DOHH2 (cell line): ENCODE data around the gene RPS6KL1.

Experiments
- H3F3A ChIP-seq: fragments of 200-600 bp; sonication (generic), shearing (Covaris generic); 2 replicates; pipeline ENCODE4 v1.6.0; 2016; ENCODE audit warnings: antibody characterized with exemption, mild to moderate bottlenecking; ENCODE audit not compliant: control insufficient read depth, insufficient read depth
- H3K27ac ChIP-seq: fragments of 200-600 bp; sonication (generic); 2 replicates; pipeline ENCODE4 v1.5.1; 2014; ENCODE audit warnings: low read depth, mild to moderate bottlenecking, low read length, moderate library complexity
- H3K27me3 ChIP-seq: fragments of 200-600 bp; sonication (generic); 2 replicates; pipeline ENCODE4 v1.6.1; 2014; ENCODE audit warnings: mild to moderate bottlenecking, low read length, mixed read lengths; ENCODE audit not compliant: control insufficient read depth
- H3K36me3 ChIP-seq: fragments of 200-600 bp; sonication (generic); 2 replicates; pipeline ENCODE4 v1.6.1; 2014; ENCODE audit warnings: mild to moderate bottlenecking, low read length, moderate library complexity, mixed read lengths; ENCODE audit not compliant: control insufficient read depth
- H3K4me1 ChIP-seq: fragments of 200-600 bp; sonication (generic); 2 replicates; pipeline ENCODE4 v1.6.1; 2014; ENCODE audit warnings: mild to moderate bottlenecking, low read length, mixed read lengths; ENCODE audit not compliant: control insufficient read depth
- H3K4me2 ChIP-seq: fragments of 200-600 bp; sonication (generic); 2 replicates; pipeline ENCODE4 v1.6.0; 2014; ENCODE audit warnings: mild to moderate bottlenecking, low read length, moderate library complexity
- H3K4me3 ChIP-seq: fragments of 200-600 bp; sonication (generic); 2 replicates; pipeline ENCODE4 v1.5.1; 2014; ENCODE audit warnings: mild to moderate bottlenecking, low read length, mixed read lengths
- H3K79me2 ChIP-seq: fragments of 200-600 bp; sonication (generic); 2 replicates; pipeline ENCODE4 v1.6.1; 2014; ENCODE audit warnings: mild to moderate bottlenecking, low read length, mixed read lengths; ENCODE audit not compliant: control insufficient read depth
- H3K9me2 ChIP-seq: fragments of 200-600 bp; sonication (generic); replicated peaks from 2 replicates; pipeline ENCODE4 v1.6.1; 2014; ENCODE audit warnings: mild to moderate bottlenecking, low read length, mixed read lengths; ENCODE audit not compliant: control insufficient read depth
- H3K9me3 ChIP-seq: fragments of 200-600 bp; sonication (generic); 2 replicates; pipeline ENCODE4 v1.6.1; 2014; ENCODE audit warnings: antibody characterized with exemption, low read length, mixed read lengths; ENCODE audit not compliant: control insufficient read depth, insufficient read depth
- H4K20me1 ChIP-seq: fragments of 200-600 bp; sonication (generic); 2 replicates; pipeline ENCODE4 v1.6.0; 2014; ENCODE audit warnings: low read depth, mild to moderate bottlenecking, antibody characterized with exemption, low read length, moderate library complexity; ENCODE audit not compliant: control insufficient read depth, insufficient read depth
- EZH2phosphoT487 ChIP-seq: fragments of 200-600 bp; sonication (generic); IDR thresholded peaks from 2 replicates; pipeline ENCODE4 v1.6.1; 2017; ENCODE audit warnings: borderline replicate concordance, mild to moderate bottlenecking, antibody characterized with exemption, low read length, moderate library complexity, mixed read lengths
- TF ChIP-seq, protein P1 (sequence below): fragments of 200-600 bp; sonication (generic); IDR thresholded peaks from one replicate; pipeline ENCODE4 v1.5.1; 2014; ENCODE audit warnings: antibody characterized with exemption, mild to moderate bottlenecking, low read depth, low read length; ENCODE audit not compliant: poor library complexity, severe bottlenecking

Gene RPS6KL1

DNA sequence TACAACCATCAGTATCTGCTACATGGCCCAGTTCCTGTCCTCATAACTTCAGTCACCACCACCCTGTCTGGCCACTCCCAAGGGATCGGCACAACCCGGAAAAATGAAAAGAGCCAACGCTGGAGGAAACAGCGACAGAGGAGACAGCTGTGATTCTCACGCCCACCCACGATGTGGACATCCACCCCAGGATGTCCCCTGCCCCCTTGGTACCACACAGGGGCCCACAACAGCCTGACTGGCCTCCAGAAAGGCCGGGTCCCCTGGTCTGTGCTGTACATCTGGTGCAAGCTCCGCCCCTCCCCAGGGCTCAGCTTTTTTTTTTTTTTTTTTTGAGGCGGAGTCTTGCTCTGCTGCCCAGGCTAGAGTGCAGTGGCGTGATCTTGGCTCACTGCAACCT lies 12.5 kb downstream of the RPS6KL1 start:
- Histone ChIP-seq H4K20me1 (peaks cover 3% of the 10 kb centered on the region; the same call in 1 of the 2 replicates), H3F3A (peaks cover 6% of the 10 kb centered on the region; the same call in 1 of the 2 replicates)

DNA sequence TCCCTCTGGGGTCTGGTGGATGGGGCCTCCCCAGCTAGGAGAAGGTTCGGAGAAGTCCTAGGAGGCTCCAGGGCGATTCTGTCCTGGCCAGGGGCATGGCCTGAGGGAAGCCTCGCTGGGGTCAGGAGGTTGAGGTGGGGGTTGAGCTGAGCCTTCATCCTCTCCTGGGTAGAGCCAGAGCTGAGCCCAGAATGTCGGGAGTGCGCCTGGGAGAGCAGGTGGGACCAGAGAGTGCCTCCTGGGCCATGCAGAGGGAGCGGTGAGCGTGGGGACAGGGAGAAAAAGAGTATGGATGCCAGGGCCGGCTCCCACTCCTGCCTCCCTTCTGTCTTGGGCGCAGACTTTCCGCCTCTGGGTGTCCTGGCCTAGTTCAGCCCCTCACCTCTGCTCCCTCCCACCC lies 13.1 kb downstream of the RPS6KL1 start:
- peaks cover 6% of the 10 kb centered on the region; the same call in 1 of the 2 replicates for H3F3A ChIP-seq
- peaks cover 3% of the 10 kb centered on the region; the same call in 1 of the 2 replicates for H4K20me1 ChIP-seq
- no peaks in the 10 kb centered on the region for H3K79me2 ChIP-seq
- no peaks in the 10 kb centered on the region for H3K27me3 ChIP-seq
- H3K36me3 ChIP-seq: peaks cover 19% of the 10 kb centered on the region
- H3K9me3 ChIP-seq: no peaks in the 10 kb centered on the region
- peaks cover 4% of the 10 kb centered on the region; the same call in 1 of the 2 replicates for H3K4me1 ChIP-seq
- no peak for TF ChIP-seq EZH2phosphoT487
- TF ChIP-seq, protein P1, sequence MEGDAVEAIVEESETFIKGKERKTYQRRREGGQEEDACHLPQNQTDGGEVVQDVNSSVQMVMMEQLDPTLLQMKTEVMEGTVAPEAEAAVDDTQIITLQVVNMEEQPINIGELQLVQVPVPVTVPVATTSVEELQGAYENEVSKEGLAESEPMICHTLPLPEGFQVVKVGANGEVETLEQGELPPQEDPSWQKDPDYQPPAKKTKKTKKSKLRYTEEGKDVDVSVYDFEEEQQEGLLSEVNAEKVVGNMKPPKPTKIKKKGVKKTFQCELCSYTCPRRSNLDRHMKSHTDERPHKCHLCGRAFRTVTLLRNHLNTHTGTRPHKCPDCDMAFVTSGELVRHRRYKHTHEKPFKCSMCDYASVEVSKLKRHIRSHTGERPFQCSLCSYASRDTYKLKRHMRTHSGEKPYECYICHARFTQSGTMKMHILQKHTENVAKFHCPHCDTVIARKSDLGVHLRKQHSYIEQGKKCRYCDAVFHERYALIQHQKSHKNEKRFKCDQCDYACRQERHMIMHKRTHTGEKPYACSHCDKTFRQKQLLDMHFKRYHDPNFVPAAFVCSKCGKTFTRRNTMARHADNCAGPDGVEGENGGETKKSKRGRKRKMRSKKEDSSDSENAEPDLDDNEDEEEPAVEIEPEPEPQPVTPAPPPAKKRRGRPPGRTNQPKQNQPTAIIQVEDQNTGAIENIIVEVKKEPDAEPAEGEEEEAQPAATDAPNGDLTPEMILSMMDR: no peak
- H3K4me3 ChIP-seq: no peak overlapping the region
- no peak overlapping the region for H3K27ac ChIP-seq
- H3K4me2 ChIP-seq: no peak overlapping the region
- H3K9me2 ChIP-seq: no peaks in the 10 kb centered on the region

More for the DNA sequence above, 12.5 kb downstream of the RPS6KL1 start:
- H3K4me2 ChIP-seq: no peak overlapping the region
- H3K4me3 ChIP-seq: no peak overlapping the region
- H3K36me3 ChIP-seq: peaks cover 13% of the 10 kb centered on the region
- no peaks in the 10 kb centered on the region for H3K27me3 ChIP-seq
- no peaks in the 10 kb centered on the region for H3K9me3 ChIP-seq
- H3K4me1 ChIP-seq: peaks cover 4% of the 10 kb centered on the region; the same call in 1 of the 2 replicates
- no peaks in the 10 kb centered on the region for H3K79me2 ChIP-seq
- H3K27ac ChIP-seq: no peak overlapping the region
- TF ChIP-seq, protein P1: no peak
- no peak for TF ChIP-seq EZH2phosphoT487
- no peaks in the 10 kb centered on the region for H3K9me2 ChIP-seq

DNA sequence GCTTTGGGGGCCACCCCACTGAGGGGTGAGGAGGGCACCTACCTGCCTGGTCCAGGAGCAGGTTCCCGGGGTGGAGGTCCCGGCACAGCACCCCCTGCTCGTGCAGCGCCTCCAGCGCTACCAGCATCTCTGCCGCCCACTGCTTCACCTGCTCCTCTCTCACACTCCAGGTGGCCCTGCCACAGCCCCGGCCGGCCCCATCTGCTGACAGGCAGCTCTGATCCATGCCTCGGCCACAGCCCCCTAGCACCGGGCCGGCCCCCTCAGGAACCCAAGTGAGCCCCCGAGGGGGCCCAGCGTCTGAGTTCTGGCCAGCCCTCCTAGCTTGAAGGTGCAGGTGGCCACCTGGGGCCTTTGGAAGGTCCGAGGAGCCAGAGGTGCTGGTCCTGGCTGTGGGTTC lies 13.6 kb downstream of the RPS6KL1 start:
- no peak overlapping the region for H3K4me2 ChIP-seq
- peaks cover 4% of the 10 kb centered on the region; the same call in 1 of the 2 replicates for H3K4me1 ChIP-seq
- peaks cover 20% of the 10 kb centered on the region for H3K36me3 ChIP-seq
- no peaks in the 10 kb centered on the region for H3K9me2 ChIP-seq
- H4K20me1 ChIP-seq: peaks cover 3% of the 10 kb centered on the region; the same call in 1 of the 2 replicates
- H3K27me3 ChIP-seq: no peaks in the 10 kb centered on the region
- no peak for TF ChIP-seq EZH2phosphoT487
- TF ChIP-seq, protein P1: no peak
- H3K27ac ChIP-seq: no peak overlapping the region
- H3K4me3 ChIP-seq: no peak overlapping the region
- no peaks in the 10 kb centered on the region for H3K79me2 ChIP-seq
- no peaks in the 10 kb centered on the region for H3K9me3 ChIP-seq
- H3F3A ChIP-seq: peaks cover 8% of the 10 kb centered on the region
